ENCODE measurements around the gene HOXC12.

Gene HOXC12

GRCh38 chr12:53941187-53941586, 13.5 kb upstream of the HOXC12 start:
- no peak for DNase-seq

DNA sequence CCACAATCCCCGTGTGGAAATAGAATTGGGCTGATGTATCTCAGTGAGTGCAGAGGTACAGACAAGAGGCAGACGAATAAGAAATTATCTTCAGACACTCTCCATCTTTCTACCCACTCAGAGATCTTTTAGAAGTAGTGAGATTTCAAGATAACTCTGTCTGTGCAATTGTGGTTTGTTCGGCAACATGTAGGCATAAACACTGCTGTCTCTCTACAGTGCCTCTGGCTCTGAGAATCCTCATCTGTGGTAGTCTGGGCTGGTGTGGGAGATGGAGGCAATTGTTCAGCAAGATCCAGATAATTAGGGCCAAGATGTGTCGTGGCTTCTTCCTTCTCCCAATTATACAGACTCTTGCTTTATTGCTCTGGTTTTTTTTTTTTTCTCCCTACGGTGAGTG, 13.0 kb upstream of the HOXC12 start:
- no peak for DNase-seq

DNA sequence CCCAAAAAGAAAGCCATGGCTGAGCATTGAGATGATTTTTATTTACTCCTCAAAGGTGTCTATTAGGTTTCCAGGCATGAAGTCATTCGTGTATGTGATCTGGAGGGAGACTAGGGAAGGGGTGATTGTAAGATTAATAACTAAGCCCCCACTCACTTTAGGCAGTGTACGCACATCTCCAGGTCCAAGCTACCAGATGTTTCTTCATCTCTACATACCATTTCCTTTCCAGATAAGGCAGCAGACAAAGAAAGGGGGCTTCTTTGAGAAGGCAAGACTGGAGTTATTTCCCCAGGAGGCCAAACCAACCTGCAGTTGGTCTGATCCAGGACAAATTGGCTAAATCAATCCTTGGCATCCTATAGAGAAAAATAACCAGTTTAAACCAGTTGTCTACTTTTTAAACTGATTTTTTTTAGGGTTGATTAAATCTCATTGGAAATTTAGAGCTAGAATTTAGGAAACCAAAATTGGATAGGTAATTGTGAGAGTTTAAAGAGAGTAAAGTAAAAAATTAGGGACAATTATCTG, 12.2 kb upstream of the HOXC12 start:
- DNase-seq, result no peak

- DNase-seq, result no peak
Observed at GRCh38 chr12:53944209-53944608, 10.5 kb upstream of the HOXC12 start.

DNA sequence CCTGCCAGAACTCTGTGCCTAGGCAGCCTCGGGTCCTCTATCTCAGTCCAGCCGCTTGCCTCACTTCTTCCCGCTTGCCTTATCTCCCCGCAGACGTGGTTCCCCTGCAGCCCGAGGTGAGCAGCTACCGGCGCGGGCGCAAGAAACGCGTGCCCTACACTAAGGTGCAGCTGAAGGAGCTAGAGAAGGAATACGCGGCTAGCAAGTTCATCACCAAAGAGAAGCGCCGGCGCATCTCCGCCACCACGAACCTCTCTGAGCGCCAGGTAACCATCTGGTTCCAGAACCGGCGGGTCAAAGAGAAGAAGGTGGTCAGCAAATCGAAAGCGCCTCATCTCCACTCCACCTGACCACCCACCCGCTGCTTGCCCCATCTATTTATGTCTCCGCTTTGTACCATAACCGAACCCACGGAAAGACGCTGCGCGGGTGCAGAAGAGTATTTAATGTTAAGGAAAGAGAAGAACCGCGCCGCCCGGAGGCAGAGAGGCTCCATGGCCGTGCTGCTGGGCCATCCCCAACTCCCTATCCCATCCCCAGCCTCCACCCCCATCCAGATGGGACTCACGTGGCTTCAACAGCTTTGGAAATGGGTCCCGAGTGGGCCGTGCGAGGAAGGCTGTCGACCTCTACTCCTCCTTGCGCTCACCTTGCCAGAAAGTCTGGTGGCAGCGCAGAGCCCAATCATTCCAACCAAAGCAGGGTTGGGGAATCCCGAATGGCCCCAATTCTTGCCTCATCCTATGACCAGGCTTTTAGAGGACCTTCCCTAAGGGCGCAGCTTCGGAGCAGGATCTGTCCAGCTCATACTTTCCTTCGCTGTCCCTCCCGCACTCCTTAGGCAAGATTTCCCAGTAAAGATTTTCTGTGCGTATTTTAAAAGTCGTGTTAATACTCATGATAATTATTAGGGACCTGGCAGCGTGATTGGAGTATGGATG, 9.5 kb upstream of the HOXC12 start:
- no peak for DNase-seq

- DNase-seq, result no peak
Observed at GRCh38 chr12:53947743-53948142, 7.0 kb upstream of the HOXC12 start.

- DNase-seq, result no peak
Observed at GRCh38 chr12:53948650-53949593, 5.8 kb upstream of the HOXC12 start.

- DNase-seq, result no peak
Observed at GRCh38 chr12:53949631-53950436, 4.9 kb upstream of the HOXC12 start.

DNA sequence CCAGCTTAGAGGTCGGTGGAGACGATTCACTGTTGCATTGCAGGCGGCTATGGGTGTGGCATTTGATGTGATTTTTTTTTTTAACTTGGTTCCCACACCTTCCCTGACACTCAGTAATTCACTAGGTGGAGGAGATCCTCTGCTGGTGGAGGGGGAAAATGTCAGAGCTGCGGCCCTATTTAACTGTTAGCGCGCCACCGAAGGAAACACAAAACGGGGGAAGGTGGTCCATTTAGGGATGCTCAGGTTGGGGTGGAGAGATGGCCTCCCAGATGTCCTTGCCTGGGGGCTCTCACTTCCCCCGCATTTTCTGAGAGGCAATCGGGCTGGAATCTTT, 4.3 kb upstream of the HOXC12 start:
- DNase-seq, result no peak

- no peak for DNase-seq
Observed at GRCh38 chr12:53950789-53951576, 3.7 kb upstream of the HOXC12 start.

DNA sequence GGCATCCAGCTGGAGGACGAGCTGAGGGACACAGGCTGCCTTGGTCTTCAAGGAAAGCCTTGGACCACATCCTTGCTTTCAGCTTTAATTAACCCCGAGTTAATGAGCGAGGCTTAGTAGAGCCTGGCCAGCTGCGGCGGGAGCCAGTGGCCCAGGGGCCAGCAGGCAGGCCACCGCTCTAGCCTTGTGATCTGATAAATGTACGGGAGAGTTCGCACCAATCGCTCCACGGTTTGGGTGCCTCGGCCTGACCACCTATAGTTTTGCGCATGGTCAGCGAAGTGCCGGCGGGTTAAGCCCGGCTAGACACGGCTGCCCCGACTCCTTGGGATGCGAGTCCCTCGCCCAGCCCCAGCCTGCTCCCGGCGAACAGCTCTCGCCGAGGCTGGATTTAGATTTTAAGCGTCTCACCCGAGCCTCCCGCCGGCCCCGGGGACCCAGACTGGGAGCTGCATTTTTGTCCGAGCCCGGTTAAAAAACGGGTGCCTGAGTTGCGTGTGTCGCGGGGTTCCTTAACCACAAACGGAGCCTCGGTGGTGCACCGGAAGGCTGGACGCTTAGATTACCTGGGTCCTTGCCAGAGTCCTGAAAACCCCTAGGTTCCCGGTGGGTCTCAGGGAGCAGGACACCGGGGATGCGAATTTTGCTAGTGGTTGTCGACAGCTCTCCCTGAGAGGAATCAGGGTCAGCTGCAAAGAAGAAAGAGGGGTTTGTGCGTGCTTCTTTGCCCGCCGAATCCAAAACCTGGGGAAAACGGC, 2.9 kb upstream of the HOXC12 start:
- no peak for DNase-seq

GRCh38 chr12:53952335-53952694, 2.4 kb upstream of the HOXC12 start:
- DNase-seq, result no peak

- no peak for DNase-seq
Observed at GRCh38 chr12:53952871-53953734, 1.6 kb upstream of the HOXC12 start.

GRCh38 chr12:53953831-53954693, 641 bp upstream of the HOXC12 start:
- no peak for DNase-seq

GRCh38 chr12:53955036-53955775, 503 bp downstream of the HOXC12 start:
- no peak for DNase-seq

DNA sequence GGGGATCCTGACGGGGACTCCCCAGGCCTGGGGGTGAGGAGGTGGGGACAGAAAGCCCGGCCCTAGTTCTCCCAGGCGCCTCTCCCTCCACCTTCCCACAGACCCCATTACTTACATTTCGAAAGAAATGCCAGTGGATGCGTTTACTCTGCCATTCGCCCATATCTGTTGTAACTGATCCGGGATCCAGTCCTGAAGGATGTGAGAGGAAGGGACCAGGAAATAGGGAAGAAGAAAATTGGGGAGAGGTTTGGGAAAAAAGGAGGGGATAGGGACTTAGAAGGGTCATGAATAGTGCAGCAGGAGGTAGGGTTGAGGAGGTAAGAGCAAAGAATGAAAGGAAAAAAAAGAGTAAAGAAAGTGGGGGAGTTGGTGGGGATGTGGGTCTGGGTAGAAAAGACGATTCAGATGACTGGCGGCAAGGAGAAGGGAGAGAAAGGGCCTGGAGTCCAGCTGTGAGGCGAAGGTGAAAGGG, 1.1 kb downstream of the HOXC12 start:
- no peak for DNase-seq

- no peak for DNase-seq
Observed at GRCh38 chr12:53956251-53956887, 1.7 kb downstream of the HOXC12 start.
